Hepatocyte (in vitro differentiated cells): ENCODE data around the gene DPEP1. TPM values are rescaled to one million over a fixed set of nuclear protein-coding genes. Genes with fewer than 3 reads are reported as not detected.

ENCODE experiments used
- DNase-seq: peaks from one replicate; pipeline ENCODE4 v3.0.0-alpha.2; 2016; ENCODE audit warnings: low spot score
- H2AFZ ChIP-seq: fragments of 200-600 bp; sonication (generic); 2 replicates; pipeline ENCODE4 v1.6.0; 2016; ENCODE audit warnings: antibody characterized with exemption, mild to moderate bottlenecking
- H3K27ac ChIP-seq: fragments of 200-600 bp; sonication (generic); 2 replicates; pipeline ENCODE4 v1.5.1; 2016; ENCODE audit warnings: mild to moderate bottlenecking
- H3K27me3 ChIP-seq: fragments of 200-600 bp; sonication (generic); 2 replicates; pipeline ENCODE4 v1.6.1; 2016
- H3K36me3 ChIP-seq: fragments of 200-600 bp; sonication (generic); replicated peaks from 2 replicates; pipeline ENCODE4 v1.5.1; 2016; ENCODE audit warnings: low read depth; ENCODE audit not compliant: insufficient read depth
- H3K4me1 ChIP-seq: fragments of 200-600 bp; sonication (generic); 2 replicates; pipeline ENCODE4 v1.5.1; 2016; ENCODE audit warnings: mild to moderate bottlenecking, moderate library complexity; ENCODE audit not compliant: insufficient read depth
- H3K4me2 ChIP-seq: fragments of 200-600 bp; sonication (generic); 2 replicates; pipeline ENCODE4 v1.6.0; 2016
- H3K4me3 ChIP-seq: fragments of 200-600 bp; sonication (generic); 2 replicates; pipeline ENCODE4 v1.5.1; 2016; ENCODE audit warnings: mild to moderate bottlenecking
- H3K79me2 ChIP-seq: fragments of 200-600 bp; sonication (generic); 2 replicates; pipeline ENCODE4 v1.6.0; 2017; ENCODE audit warnings: mild to moderate bottlenecking
- H3K9me2 ChIP-seq: fragments of 200-600 bp; sonication (generic); replicated peaks from 2 replicates; pipeline ENCODE4 v1.6.0; 2017; ENCODE audit warnings: mild to moderate bottlenecking; ENCODE audit not compliant: insufficient read depth
- H3K9me3 ChIP-seq: fragments of 200-600 bp; sonication (generic); 2 replicates; pipeline ENCODE4 v1.5.1; 2016; ENCODE audit warnings: low read depth, mild to moderate bottlenecking
- H4K20me1 ChIP-seq: fragments of 200-600 bp; sonication (generic); 2 replicates; pipeline ENCODE4 v1.6.0; 2016; ENCODE audit warnings: mild to moderate bottlenecking; ENCODE audit not compliant: insufficient read depth, poor library complexity, severe bottlenecking
- CTCF ChIP-seq: fragments of 200-600 bp; sonication (generic); IDR thresholded peaks from 2 replicates; pipeline ENCODE4 v1.5.1; 2016; ENCODE audit warnings: antibody characterized with exemption, mild to moderate bottlenecking; ENCODE audit not compliant: poor library complexity
- EZH2 ChIP-seq: fragments of 200-600 bp; sonication (generic); IDR thresholded peaks from 2 replicates; pipeline ENCODE4 v1.6.1; 2016; ENCODE audit warnings: antibody characterized with exemption, mild to moderate bottlenecking, borderline replicate concordance
- EZH2phosphoT487 ChIP-seq: fragments of 200-600 bp; sonication (generic); IDR thresholded peaks from one replicate; pipeline ENCODE4 v1.6.1; 2018; ENCODE audit warnings: antibody characterized with exemption, mild to moderate bottlenecking, low read depth, moderate library complexity; ENCODE audit not compliant: unreplicated experiment, severe bottlenecking
- WGBS: methylation state at CpG from one replicate; pipeline ENCODE4 v1.1.6; 2016; ENCODE audit warnings: low lambda C conversion rate; ENCODE audit errors: missing lambda C conversion rate; 5-methylcytosine and 5-hydroxymethylcytosine counted together
- polyA plus RNA-seq: library from polyadenylated mRNA; unstranded; fragments of >200 nt; fragmentation: Nextera tagmentation; extraction: Ambion mirVana; gene quantifications from 2 replicates; pipeline ENCODE4 v1.2.1, GENCODE V29; 2016
- total RNA-seq: library from RNA; depleted of rRNA; stranded (reverse); fragments of >200 nt; gene quantifications from 2 replicates; pipeline ENCODE4 v1.2.3, GENCODE V29; 2014

DPEP1 gene
- total and polyA plus RNA-seq, 2 experiments from 2014 or later = 48.3 to 106 TPM

GRCh38 chr16:89618109-89618998 is 4.9 kb downstream of the DPEP1 start:
- Histone ChIP-seq H3K27ac (no peak overlapping the region), H3K4me3 (no peak overlapping the region), H3K9me3 (no peaks in the 10 kb centered on the region), H3K4me1 (peaks cover 3% of the 10 kb centered on the region), H3K27me3 (no peaks in the 10 kb centered on the region), H3K4me2 (no peak overlapping the region), H3K36me3 (no peaks in the 10 kb centered on the region), H3K9me2 (no peaks in the 10 kb centered on the region), H4K20me1 (no peaks in the 10 kb centered on the region), H3K79me2 (no peaks in the 10 kb centered on the region), H2AFZ (no peak overlapping the region)
- no peak for TF ChIP-seq EZH2phosphoT487
- no peak for TF ChIP-seq CTCF
- no peak for TF ChIP-seq EZH2
- WGBS = 72% methylated on average over 14 of the region's 16 CpGs
- DNase-seq = no peak

GRCh38 chr16:89619840-89620239 is 6.4 kb downstream of the DPEP1 start:
- no peak overlapping the region for H2AFZ ChIP-seq
- H3K4me2 ChIP-seq = no peak overlapping the region
- H3K27ac ChIP-seq = no peak overlapping the region
- peaks cover 5% of the 10 kb centered on the region for H3K4me1 ChIP-seq
- H3K4me3 ChIP-seq = no peak overlapping the region
- WGBS = 62% methylated on average over 12 of the region's 12 CpGs
- H3K9me3 ChIP-seq = no peaks in the 10 kb centered on the region
- H3K36me3 ChIP-seq = no peaks in the 10 kb centered on the region
- DNase-seq = no peak
- H3K79me2 ChIP-seq = no peaks in the 10 kb centered on the region
- no peaks in the 10 kb centered on the region for H3K9me2 ChIP-seq
- TF ChIP-seq CTCF = no peak
- no peak for TF ChIP-seq EZH2
- no peak for TF ChIP-seq EZH2phosphoT487
- H4K20me1 ChIP-seq = no peaks in the 10 kb centered on the region
- no peaks in the 10 kb centered on the region for H3K27me3 ChIP-seq

- Histone ChIP-seq H3K27me3 (no peaks in the 10 kb centered on the region), H3K4me2 (no peak overlapping the region), H3K9me3 (no peaks in the 10 kb centered on the region), H4K20me1 (no peaks in the 10 kb centered on the region), H3K27ac (no peak overlapping the region), H3K36me3 (no peaks in the 10 kb centered on the region), H3K9me2 (no peaks in the 10 kb centered on the region), H3K4me1 (peaks cover 10% of the 10 kb centered on the region), H3K79me2 (no peaks in the 10 kb centered on the region), H3K4me3 (no peak overlapping the region), H2AFZ (no peak overlapping the region)
- no peak for TF ChIP-seq EZH2phosphoT487
- no peak for TF ChIP-seq CTCF
- no peak for TF ChIP-seq EZH2
- 76% methylated on average over 16 of the region's 16 CpGs for WGBS
- no peak for DNase-seq
Observed at GRCh38 chr16:89620406-89620841, 7.0 kb downstream of the DPEP1 start.
